GM21528 (cell line): ENCODE measurements around the gene RNU1-4.
"Not testable (repeated sequence)": the region's sequence is repeated elsewhere in the genome, so short reads cannot be mapped to it uniquely, and the experiment has no call there.

Experiments
- ATAC-seq: cut with Tn5 transposase; IDR thresholded peaks from one replicate; pipeline ENCODE4 v1.9.1; 2021; ENCODE audit warnings: mild to moderate bottlenecking, moderate library complexity; ENCODE audit not compliant: unreplicated experiment, low FRiP score

RNU1-4 gene

GRCh38 chr1:16764820-16765655, 24.7 kb downstream of the RNU1-4 start:
- ATAC-seq: not testable (repeated sequence)

DNA sequence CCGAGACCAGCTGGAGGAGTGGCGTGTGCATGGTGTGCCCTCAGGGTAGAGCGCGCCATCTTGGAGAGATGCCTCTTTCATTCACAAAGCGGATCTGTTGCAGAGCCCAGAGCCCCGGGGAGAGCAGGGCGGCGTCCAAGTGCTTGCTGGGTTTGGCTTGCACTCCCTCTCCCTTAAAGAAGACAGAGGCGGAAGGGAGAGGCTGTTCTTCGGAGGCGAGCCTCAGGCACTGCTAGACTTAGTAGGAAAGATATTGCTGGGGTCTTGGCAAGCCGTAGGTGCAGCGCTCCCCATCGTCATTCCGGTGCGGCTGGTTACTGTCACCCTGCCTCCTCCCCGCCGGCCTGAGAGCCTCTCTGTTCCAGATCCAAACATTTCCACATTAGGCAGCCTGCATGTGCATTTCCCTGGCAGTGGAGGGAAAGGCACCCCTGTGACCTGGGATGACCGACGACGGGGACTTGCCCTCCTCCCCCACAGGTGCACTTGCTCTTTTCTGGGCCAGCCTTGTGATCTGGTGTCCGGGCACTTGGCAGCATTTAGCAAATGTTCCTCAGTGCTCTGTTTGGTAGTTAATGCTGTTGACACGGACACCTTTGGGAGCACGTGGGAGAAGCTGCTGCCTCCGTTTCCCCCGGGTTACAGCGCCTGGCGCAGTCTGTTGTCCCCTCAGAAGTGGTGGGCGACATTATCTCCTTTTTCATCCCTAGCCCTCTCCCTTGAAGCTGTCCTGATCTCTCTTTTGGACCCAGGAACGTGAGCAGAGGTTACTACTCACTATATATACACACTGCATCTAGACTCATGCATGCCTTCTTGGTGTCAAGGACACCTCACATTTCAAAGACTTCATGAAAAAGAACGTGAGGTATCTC, 25.7 kb downstream of the RNU1-4 start:
- not testable (repeated sequence) for ATAC-seq

- ATAC-seq: not testable (repeated sequence)
Observed at GRCh38 chr1:16766689-16767256, 26.5 kb downstream of the RNU1-4 start.

DNA sequence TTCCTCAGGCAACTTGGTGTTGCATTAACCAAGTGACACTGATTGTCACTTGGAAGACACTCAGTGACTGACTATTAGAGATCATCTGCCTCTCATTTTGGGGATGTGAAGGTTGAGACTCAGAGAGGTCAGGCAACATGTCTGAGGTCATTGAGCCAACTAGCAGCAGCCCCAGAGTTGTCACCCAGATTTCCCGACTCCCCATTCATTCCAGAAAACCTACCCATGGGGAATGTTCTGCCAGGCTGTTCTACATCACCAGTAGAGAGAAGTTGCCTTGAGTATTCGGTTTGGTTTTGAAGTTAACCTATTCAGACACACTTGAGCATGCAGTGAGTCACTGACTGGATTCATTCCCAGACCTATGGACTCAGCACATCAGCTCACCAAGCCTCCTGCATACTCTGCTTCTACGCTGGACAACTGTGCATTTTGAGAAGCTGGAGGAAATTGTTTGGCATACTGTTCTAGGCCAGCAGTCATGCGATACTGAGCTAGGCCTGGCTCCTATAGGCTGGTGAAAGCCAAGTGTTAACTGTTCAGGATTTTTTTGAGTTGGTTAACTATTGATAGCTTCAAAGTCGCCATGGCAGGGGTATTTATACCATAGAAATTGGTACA, 29.9 kb downstream of the RNU1-4 start:
- ATAC-seq: not testable (repeated sequence)

DNA sequence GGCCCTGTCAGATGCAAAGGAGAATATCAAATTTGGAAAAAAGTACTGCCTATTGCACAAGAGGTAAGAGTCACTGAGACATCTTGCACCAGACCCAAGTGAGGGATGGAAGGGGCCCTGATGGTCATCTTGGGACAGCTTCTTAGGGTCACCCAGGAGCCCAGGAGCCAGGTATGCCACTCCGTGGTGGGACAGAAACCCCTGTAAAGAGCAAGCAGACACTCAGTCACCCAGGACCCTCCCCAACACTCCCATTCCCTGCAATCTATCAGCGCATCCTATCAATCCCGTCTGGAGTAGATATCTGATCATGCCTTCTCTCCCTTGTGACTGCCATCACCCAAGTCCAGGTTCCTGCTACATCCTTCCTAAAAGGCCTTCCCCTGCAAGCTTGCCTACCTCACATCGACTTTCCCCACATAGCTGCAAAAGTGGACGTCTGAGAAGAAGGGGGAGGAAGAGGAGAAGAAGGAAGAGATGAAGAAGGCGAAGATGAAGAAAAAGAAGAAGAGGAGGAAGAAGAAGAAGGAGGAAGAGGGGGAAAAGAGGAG, 30.7 kb downstream of the RNU1-4 start:
- not testable (repeated sequence) for ATAC-seq

- not testable (repeated sequence) for ATAC-seq
Observed at GRCh38 chr1:16772275-16773204, 32.2 kb downstream of the RNU1-4 start.

DNA sequence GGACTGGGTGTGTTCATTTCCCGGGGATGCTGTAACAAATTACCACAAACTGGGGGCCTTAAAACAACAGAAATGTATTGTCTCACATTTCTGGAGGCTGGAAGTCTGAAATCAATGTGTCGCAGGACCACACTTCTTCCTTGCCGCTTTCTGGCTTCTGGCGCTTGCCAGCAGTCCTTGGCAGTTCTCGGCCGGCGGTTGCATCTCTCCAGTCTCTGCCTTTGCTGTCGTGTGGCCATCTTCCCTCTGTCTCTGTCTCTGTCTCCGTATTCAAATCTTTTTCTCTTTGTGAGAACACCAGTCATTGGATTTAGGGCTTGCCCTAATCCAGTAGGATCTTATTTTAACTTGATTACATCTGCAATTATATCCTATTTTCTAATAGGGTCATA, 32.9 kb downstream of the RNU1-4 start:
- ATAC-seq: not testable (repeated sequence)

GRCh38 chr1:16773723-16774122, 33.4 kb downstream of the RNU1-4 start:
- not testable (repeated sequence) for ATAC-seq

DNA sequence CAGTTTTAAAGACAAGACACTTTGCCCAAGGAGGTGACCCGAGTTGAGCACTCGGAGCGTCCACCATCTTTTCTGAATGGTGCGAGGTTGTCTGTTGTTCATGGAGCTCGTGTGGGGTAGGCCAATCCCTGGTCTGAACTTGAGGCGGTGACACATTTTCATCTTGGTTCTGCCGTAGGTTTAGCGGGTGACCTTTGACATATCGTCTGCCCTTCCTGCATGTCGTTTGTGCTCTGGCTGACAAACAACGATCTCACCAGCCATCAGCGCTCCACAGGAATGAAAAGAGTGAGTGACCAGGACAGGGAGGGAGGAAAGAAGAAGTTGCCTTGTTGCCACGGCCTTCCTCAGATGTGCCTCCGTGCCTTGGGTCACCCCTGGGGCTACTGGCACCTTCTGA, 34.5 kb downstream of the RNU1-4 start:
- ATAC-seq: not testable (repeated sequence)

DNA sequence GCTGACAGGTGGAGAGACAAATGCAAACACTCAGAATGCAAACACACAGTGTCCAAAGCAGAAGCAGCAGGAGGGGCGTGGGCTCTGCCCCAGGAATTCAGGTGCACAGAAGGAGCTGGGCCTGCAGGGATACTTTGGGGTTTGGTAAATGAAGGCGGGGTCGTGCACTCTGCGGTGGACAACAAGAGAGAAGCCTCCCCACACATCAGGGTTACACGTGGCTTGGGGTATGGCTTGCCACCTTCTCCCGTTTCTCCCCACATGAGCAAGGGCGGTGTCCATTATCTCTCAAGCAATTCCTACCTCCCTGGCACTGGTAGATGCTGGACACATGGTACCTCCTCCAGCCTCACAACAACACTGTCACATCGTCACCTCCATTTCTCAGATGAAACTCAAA, 35.0 kb downstream of the RNU1-4 start:
- ATAC-seq: not testable (repeated sequence)

DNA sequence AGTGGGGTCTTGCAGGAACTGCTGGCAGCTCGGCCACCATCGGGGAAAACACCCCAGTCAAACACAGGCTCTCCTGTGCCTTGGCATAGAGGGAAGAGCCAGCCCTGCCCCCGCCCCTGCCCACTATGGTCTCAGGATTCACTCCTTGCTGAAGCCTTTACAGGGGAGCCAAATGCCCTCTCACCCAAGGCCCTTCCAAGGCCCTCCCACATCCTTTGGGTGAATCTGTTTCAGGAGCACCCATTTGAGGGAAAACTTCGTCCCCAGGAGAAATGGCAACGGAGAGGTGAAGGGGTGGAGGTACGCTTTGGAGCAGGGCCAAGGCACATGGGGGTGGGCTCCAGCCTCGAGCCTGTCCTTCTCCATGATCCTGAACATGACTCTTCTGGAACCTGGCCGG, 35.9 kb downstream of the RNU1-4 start:
- not testable (repeated sequence) for ATAC-seq

- ATAC-seq: not testable (repeated sequence)
Observed at GRCh38 chr1:16776835-16777234, 36.5 kb downstream of the RNU1-4 start.

DNA sequence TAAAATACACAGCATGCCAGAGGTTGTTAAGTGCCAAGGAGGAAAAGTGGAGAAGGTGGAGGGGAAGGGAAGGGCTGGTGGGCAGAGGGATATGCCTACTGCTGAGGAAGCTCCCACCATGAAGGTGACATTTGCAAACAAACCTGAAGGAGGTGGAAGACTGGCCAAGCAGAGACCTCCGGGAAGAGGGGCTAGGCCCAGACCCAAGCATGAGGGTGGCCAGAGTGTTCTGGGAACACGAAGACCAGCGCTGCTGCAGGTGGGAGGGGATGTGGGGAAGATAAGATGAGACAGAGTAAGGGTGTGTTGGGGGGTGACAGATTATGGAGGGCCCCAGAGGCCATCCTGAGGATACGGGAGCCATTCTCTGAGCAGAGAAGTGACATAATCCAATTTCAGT, 37.5 kb downstream of the RNU1-4 start:
- ATAC-seq: not testable (repeated sequence)

DNA sequence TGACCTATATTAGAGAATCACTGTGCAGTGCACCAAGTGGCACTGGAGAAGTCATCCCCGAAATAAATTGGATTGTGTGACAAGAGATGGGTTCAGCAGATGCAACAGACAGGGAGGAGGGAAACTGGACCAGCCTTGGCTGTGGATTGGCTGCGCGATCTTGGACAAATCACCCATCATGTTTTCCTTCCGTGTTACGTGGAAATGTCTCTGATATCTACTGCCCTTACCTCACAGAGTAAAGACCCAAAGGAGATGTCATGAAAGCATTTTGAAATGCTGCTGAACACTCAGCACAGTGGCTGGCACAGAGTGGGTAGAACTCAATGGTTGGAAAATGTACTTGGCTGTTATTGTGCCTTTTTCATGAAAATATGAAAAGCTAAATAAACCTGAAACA, 39.2 kb downstream of the RNU1-4 start:
- not testable (repeated sequence) for ATAC-seq

- not testable (repeated sequence) for ATAC-seq
Observed at GRCh38 chr1:16781033-16781432, 40.7 kb downstream of the RNU1-4 start.

DNA sequence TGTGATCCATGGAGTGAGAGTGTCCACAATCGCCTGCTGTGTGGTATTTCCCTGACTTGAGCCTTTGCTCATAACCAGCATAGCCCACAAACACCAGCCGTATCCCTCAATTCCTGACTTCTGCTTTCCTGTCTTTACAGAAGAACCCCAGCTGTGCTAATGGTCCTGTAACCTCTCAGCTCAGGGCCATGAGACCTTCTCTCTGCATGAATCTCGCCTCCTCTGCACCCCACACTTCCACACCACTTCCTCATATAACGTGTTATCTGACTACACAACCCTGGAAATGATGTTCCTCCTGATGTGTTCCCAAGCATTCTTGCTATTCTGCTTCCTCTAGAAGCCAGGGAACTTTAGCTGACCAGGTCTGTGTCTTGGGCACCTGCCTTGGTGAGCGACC, 41.3 kb downstream of the RNU1-4 start:
- not testable (repeated sequence) for ATAC-seq

- ATAC-seq: not testable (repeated sequence)
Observed at GRCh38 chr1:16784955-16785354, 44.6 kb downstream of the RNU1-4 start.

DNA sequence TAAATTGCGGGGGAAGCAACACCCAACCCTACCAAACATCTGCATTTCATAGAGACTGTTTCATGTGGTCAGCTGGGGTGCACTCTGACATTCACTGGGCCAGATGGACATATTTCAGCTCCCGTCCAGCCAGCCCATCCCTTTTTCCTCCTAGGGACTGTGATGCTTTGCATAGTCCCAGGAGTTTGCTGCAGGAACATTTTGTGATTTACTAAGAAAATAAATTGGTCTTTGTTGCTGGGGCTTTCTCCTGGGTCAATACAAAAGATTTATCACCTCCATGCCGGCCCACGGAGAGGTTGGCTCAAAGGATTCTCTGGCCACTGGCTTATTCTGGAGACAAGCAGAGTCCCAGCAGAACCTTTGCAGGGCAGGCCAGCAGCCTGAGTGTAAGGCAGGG, 46.0 kb downstream of the RNU1-4 start:
- ATAC-seq: not testable (repeated sequence)

GRCh38 chr1:16787175-16787574, 46.9 kb downstream of the RNU1-4 start:
- not testable (repeated sequence) for ATAC-seq
